Endothelial cell of umbilical vein (primary cell): ENCODE results near the gene SYK. TPM values are rescaled to one million over a fixed set of nuclear protein-coding genes. Genes with fewer than 3 reads are reported as not detected.

ENCODE experiments used
- BruUV-seq: library from RNA; stranded (reverse); fragments of 400-500 nt; replicated peaks from 2 replicates; lab custom pipeline; 2021; lab: Mats Ljungman, UMichigan
- CTCF ChIA-PET: fragments of 300-600, 350-600 bp; sonication (Branson Sonifier 250); formaldehyde crosslinking; loops from one replicate; lab custom pipeline; 2021; ENCODE audit warnings: antibody characterized with exemption, inconsistent platforms; lab: Charles Lee
- POLR2A ChIA-PET: fragments of 300-600, 350-600 bp; sonication (Branson Sonifier 250); formaldehyde crosslinking; loops from one replicate; lab custom pipeline; 2021; ENCODE audit warnings: antibody characterized with exemption, inconsistent platforms; lab: Charles Lee
- DNase-seq: peaks from one replicate; pipeline ENCODE4 v3.0.0-alpha.2; 2011; ENCODE audit warnings: low read depth, low spot score
- FAIRE-seq: peaks from 2 replicates; lab custom pipeline; 2011; peaks lifted over from hg19 to GRCh38; lab: Jason Lieb, UNC
- H2AFZ ChIP-seq: 2 replicates; pipeline ENCODE4 v1.6.0; 2012; ENCODE audit warnings: low read depth, low read length, control low read depth, inconsistent platforms
- H3K27ac ChIP-seq: 2 replicates; pipeline ENCODE4 v1.5.1; 2011; ENCODE audit warnings: low read depth, mild to moderate bottlenecking, control low read depth, low read length, moderate library complexity; ENCODE audit not compliant: insufficient read depth
- H3K27me3 ChIP-seq, 2 experiments: 2 replicates each; pipeline versions ENCODE4 v1.6.0 to v1.6.1; 2011; ENCODE audit warnings: low read length in 2 of 2, mixed read lengths in 1 of 2; ENCODE audit not compliant: control insufficient read depth in 2 of 2, insufficient read depth in 2 of 2
- H3K36me3 ChIP-seq, 2 experiments: 2 replicates in 1 of 2; 3 replicates in 1 of 2; pipeline ENCODE4 v1.5.1; 2011; ENCODE audit warnings: low read length in 2 of 2, mild to moderate bottlenecking in 1 of 2, moderate library complexity in 1 of 2; ENCODE audit not compliant: control insufficient read depth in 2 of 2, insufficient read depth in 2 of 2; ENCODE audit errors: extremely low read depth in 1 of 2
- H3K4me1 ChIP-seq: 3 replicates; pipeline ENCODE4 v1.5.1; 2011; ENCODE audit warnings: mild to moderate bottlenecking, low read length; ENCODE audit not compliant: control insufficient read depth, insufficient read depth; ENCODE audit errors: extremely low read depth
- H3K4me2 ChIP-seq: 2 replicates; pipeline ENCODE4 v1.6.1; 2011; ENCODE audit warnings: low read length, control low read depth, mixed read lengths; ENCODE audit not compliant: insufficient read depth
- H3K4me3 ChIP-seq, 3 experiments: fragments of 200-600 bp in 1 of 3; sonication (generic), shearing (Covaris generic) in 1 of 3; replicated peaks in 1 of 3; 2 replicates each; pipeline ENCODE4 v1.5.1; 2011 to 2016; ENCODE audit warnings: control low read depth in 3 of 3, low read length in 3 of 3, mild to moderate bottlenecking in 2 of 3, inconsistent platforms in 1 of 3, low read depth in 1 of 3, moderate library complexity in 1 of 3; ENCODE audit not compliant: insufficient read depth in 1 of 3
- H3K79me2 ChIP-seq: 2 replicates; pipeline ENCODE4 v1.6.0; 2012; ENCODE audit warnings: low read length, inconsistent platforms; ENCODE audit not compliant: control insufficient read depth, insufficient read depth
- H3K9ac ChIP-seq: replicated peaks from 2 replicates; pipeline ENCODE3; 2011; ENCODE audit warnings: low read length, control low read depth; ENCODE audit not compliant: insufficient read depth; ENCODE audit errors: extremely low read depth
- H3K9me1 ChIP-seq: replicated peaks from 3 replicates; pipeline ENCODE4 v1.6.0; 2011; ENCODE audit warnings: mild to moderate bottlenecking, low read length; ENCODE audit not compliant: control insufficient read depth, insufficient read depth; ENCODE audit errors: extremely low read depth
- H3K9me3 ChIP-seq: replicated peaks from 2 replicates; pipeline ENCODE4 v1.5.1; 2012; ENCODE audit warnings: low read length, inconsistent platforms; ENCODE audit not compliant: control insufficient read depth, insufficient read depth
- H4K20me1 ChIP-seq: replicated peaks from 2 replicates; pipeline ENCODE3; 2011; ENCODE audit warnings: mild to moderate bottlenecking, low read length; ENCODE audit not compliant: control insufficient read depth, insufficient read depth; ENCODE audit errors: extremely low read depth
- CTCF ChIP-seq, 2 donors: IDR thresholded peaks; 1 replicate in 1 of 2; 2 replicates in 1 of 2; pipeline ENCODE4 v1.5.1; 2011; ENCODE audit warnings: low read length in 2 of 2, mild to moderate bottlenecking in 2 of 2, moderate library complexity in 2 of 2, control low read depth in 1 of 2, inconsistent platforms in 1 of 2, low read depth in 1 of 2; ENCODE audit not compliant: insufficient read depth in 1 of 2; ENCODE audit errors: extremely low read depth in 1 of 2
- EZH2 ChIP-seq: IDR thresholded peaks from 2 replicates; pipeline ENCODE4 v1.6.1; 2012; ENCODE audit warnings: borderline replicate concordance, low read depth, mild to moderate bottlenecking, moderate library complexity, low read length, inconsistent platforms; ENCODE audit not compliant: severe bottlenecking
- FOS ChIP-seq: IDR thresholded peaks from 2 replicates; pipeline ENCODE4 v1.6.1; 2011; ENCODE audit warnings: mild to moderate bottlenecking, low read length, moderate library complexity, borderline replicate concordance; ENCODE audit not compliant: insufficient read depth
- GATA2 ChIP-seq: IDR thresholded peaks from 2 replicates; pipeline ENCODE4 v1.7.0; 2011; ENCODE audit warnings: low read depth, mild to moderate bottlenecking, moderate library complexity, mixed read lengths, low read length; ENCODE audit not compliant: insufficient read length, insufficient read depth
- JUN ChIP-seq: IDR thresholded peaks from 2 replicates; pipeline ENCODE4 v1.6.1; 2011; ENCODE audit warnings: borderline replicate concordance, low read depth; ENCODE audit not compliant: insufficient read length, insufficient read depth
- MAX ChIP-seq: IDR thresholded peaks from 2 replicates; pipeline ENCODE4 v1.6.1; 2011; ENCODE audit not compliant: insufficient read depth, insufficient read length
- MYC ChIP-seq: IDR thresholded peaks from one replicate; pipeline ENCODE4 v1.6.1; 2011; ENCODE audit warnings: mild to moderate bottlenecking, low read depth, low read length
- POLR2A ChIP-seq: IDR thresholded peaks from 2 replicates; pipeline ENCODE4 v1.6.1; 2012; ENCODE audit warnings: low read depth, mild to moderate bottlenecking, control low read depth, low read length
- POLR2AphosphoS5 ChIP-seq: IDR thresholded peaks from 2 replicates; pipeline ENCODE4 v1.6.1; 2012; ENCODE audit warnings: low read depth, mild to moderate bottlenecking, control low read depth, low read length, moderate library complexity; ENCODE audit not compliant: insufficient read depth
- dilution Hi-C: fragments of 300-500 bp; cut with MboI; formaldehyde crosslinking; loops from one replicate; pipeline ENCODE4 v1.15.0; 2019; ENCODE audit warnings: low sequenced_read_pairs; ENCODE audit not compliant: extremely low pct_ligation_motif_present
- intact Hi-C: fragments of 100-400 bp; cut with micrococcal nuclease; formaldehyde crosslinking; loops from one replicate; pipeline ENCODE4 v1.10.0; 2022
- polyA plus RNA-seq, 4 experiments: library from polyadenylated mRNA; depleted of rRNA in 3 of 4; stranded (reverse) in 3 of 4; unstranded in 1 of 4; fragments of >200 nt; gene quantifications; 2 replicates each; pipeline versions ENCODE4 v1.2.1 to v1.2.3, GENCODE V29; 2011 to 2012; ENCODE audit warnings: missing spikeins in 1 of 4
- total RNA-seq: library from RNA; stranded (reverse); gene quantifications from 2 replicates; pipeline ENCODE4 v1.2.3, GENCODE V29; 2021

The SYK gene
- total and polyA plus RNA-seq, 2 donors (not counting 3 experiments of a cell fraction or from before 2014, with no cell fraction given) = not detected

GRCh38 chr9:90802386-90802985 lies 867 bp downstream of the SYK start:
- TF ChIP-seq EZH2 (no peak), POLR2A (no peak), MAX (no peak), JUN (no peak)
- intact Hi-C loops (no loop called here), dilution Hi-C loops (no loop called here)
- ChIA-PET POLR2A (no interaction called here), CTCF (no interaction called here)
- Histone ChIP-seq H3K79me2 (no peaks in the 10 kb centered on the region), H3K9me1 (no peaks in the 10 kb centered on the region), H3K9ac (no peak overlapping the region), H2AFZ (no peak overlapping the region), H3K4me2 (no peak overlapping the region), H3K36me3 (no peaks in the 10 kb centered on the region), H3K27me3 (peaks cover 5 to 23% of the 10 kb centered on the region in 2 experiments), H3K27ac (no peak overlapping the region), H4K20me1 (no peaks in the 10 kb centered on the region), H3K4me1 (no peaks in the 10 kb centered on the region), H3K9me3 (no peaks in the 10 kb centered on the region), H3K4me3 (no peak overlapping the region)
- DNase-seq (no peak), FAIRE-seq (no peak)
- BruUV-seq = no TSS peak

DNA sequence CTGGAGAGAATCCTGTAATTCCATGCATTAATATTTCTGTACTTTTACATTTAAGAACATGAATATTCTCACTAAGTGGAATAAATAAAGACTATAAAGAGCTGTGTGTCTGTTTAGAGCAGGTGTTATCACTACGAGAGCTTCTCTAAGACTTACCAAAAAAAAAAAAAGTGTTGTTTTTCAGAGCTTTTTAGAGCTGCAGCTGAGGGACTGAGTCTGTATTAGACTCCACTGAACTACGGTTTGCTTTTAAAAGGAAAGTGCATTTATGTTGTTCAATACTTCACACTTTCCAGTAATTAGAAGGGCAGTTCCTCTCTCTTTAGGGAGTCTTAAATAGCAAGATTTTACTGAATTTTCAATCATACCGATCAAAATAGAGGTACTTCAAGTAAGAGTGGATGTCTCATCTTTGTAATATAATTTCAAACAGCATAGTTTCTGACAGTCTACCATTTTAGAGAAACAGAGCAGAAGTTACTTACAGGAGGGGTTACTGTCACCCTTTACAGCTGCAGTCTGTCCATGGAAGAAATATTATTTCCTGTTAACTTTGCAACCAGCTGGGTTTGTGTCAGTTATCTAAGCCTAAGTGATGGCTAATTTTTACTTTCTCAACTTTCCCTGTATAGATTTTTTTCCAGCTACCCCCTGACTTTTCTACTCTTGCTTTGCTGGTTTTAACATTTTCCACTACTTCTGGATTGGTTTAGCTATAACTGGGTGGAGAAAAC lies 2.4 kb downstream of the SYK start:
- no TSS peak for BruUV-seq
- H3K79me2 ChIP-seq = no peaks in the 10 kb centered on the region
- no peaks in the 10 kb centered on the region for H4K20me1 ChIP-seq
- no peaks in the 10 kb centered on the region for H3K36me3 ChIP-seq
- no peak overlapping the region for H3K4me2 ChIP-seq
- TF ChIP-seq MAX (no peak), FOS (no peak), GATA2 (no peak), CTCF (IDR thresholded peaks at IDR 0.05; ENCODE audit: extremely low read depth in 1 of 2, insufficient read depth in 1 of 2, low read depth in 1 of 2, low read length in 2 of 2) (no peak), MYC (no peak), POLR2AphosphoS5 (no peak), JUN (no peak), POLR2A (no peak), EZH2 (no peak)
- H3K4me1 ChIP-seq = no peaks in the 10 kb centered on the region
- DNase-seq (no peak), FAIRE-seq (no peak)
- H3K9ac ChIP-seq = no peak overlapping the region
- intact Hi-C loops = no loop called here
- dilution Hi-C loops = no loop called here
- no peak overlapping the region for H2AFZ ChIP-seq
- POLR2A ChIA-PET = no interaction called here
- no peak overlapping the region for H3K27ac ChIP-seq
- no peak overlapping the region for H3K4me3 ChIP-seq
- no peaks in the 10 kb centered on the region for H3K9me3 ChIP-seq
- no peaks in the 10 kb centered on the region for H3K9me1 ChIP-seq
- CTCF ChIA-PET = no interaction called here
- peaks cover 5 to 23% of the 10 kb centered on the region in 2 experiments for H3K27me3 ChIP-seq
